ENCODE measurements around the gene FRG1.
"Not testable (repeated sequence)": the region's sequence is repeated elsewhere in the genome, so short reads cannot be mapped to it uniquely, and the experiment has no call there.

The FRG1 gene

DNA sequence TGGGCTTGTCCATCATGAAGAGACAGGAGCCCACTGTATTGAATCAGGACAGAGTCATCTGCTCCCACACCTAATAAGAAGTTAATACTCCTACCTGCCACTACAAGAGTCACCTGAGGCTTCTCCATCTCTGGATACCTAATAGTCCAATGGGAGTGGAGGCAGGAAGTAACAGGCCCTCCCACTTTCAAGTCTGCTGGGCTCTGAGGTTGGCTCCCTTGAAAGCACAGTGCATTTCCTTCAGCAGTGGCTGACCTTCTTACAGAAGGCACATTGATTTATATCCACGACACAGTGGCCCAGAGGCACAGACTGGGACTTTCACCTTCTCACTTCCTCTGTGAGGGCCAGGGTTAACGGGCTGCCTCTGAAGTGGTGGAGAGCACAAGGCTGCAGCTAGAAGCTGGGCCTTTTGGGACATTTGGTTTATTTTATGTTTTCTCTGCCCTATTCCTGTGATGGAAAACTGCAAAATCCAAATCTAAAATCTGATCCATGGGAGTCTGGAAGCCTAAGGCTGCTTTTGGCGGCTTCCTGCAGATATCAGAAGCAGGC, 48.3 kb downstream of the FRG1 start:
- no peak for DNase-seq

DNA sequence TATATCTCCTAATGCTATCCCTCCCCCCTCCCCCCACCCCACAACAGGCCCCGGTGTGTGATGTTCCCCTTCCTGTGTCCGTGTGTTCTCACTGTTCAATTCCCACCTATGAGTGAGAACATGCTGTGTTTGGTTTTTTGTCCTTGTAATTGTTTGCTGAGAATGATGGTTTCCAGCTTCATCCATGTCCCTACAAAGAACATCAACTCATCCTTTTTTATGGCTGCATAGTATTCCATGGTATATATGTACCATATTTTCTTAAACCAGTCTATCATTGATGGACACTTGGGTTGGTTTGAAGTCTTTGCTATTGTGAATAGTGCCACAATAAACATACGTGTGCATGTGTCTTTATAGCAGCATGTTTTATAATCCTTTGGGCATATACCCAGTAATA, 49.3 kb downstream of the FRG1 start:
- DNase-seq = not testable (repeated sequence)
